Superior temporal gyrus (tissue), 1 donor: Measurements from ENCODE around the gene PRKAR1B.

ENCODE experiments used
- DNase-seq: peaks from one replicate; pipeline ENCODE4 v3.0.0-alpha.2; 2016; ENCODE audit errors: extremely low spot score

PRKAR1B gene

GRCh38 chr7:603152-603951, 123.7 kb downstream of the PRKAR1B start:
- DNase-seq, result no peak

GRCh38 chr7:602341-603141, 124.5 kb downstream of the PRKAR1B start:
- no peak for DNase-seq

- DNase-seq, result no peak
Measured at GRCh38 chr7:601595-602340, 125.3 kb downstream of the PRKAR1B start.

- DNase-seq, result no peak
Measured at GRCh38 chr7:601036-601594, 126.0 kb downstream of the PRKAR1B start.

GRCh38 chr7:600149-601035, 126.7 kb downstream of the PRKAR1B start:
- no peak for DNase-seq

GRCh38 chr7:598899-599298, 128.2 kb downstream of the PRKAR1B start:
- DNase-seq, result peak; percentile 56

GRCh38 chr7:597348-598178, 129.5 kb downstream of the PRKAR1B start:
- DNase-seq, result no peak

- DNase-seq, result peak; percentile 89
Measured at GRCh38 chr7:596819-597182, 130.3 kb downstream of the PRKAR1B start.

GRCh38 chr7:596071-596818, 130.8 kb downstream of the PRKAR1B start:
- DNase-seq, result no peak

GRCh38 chr7:595621-596010, 131.5 kb downstream of the PRKAR1B start:
- no peak for DNase-seq

GRCh38 chr7:594920-595620, 132.0 kb downstream of the PRKAR1B start:
- DNase-seq, result no peak

GRCh38 chr7:594212-594913, 132.7 kb downstream of the PRKAR1B start:
- no peak for DNase-seq

- peak; percentile 47 for DNase-seq
Measured at GRCh38 chr7:593324-594115, 133.6 kb downstream of the PRKAR1B start.

- DNase-seq, result no peak
Measured at GRCh38 chr7:591856-592628, 135.0 kb downstream of the PRKAR1B start.

GRCh38 chr7:590731-591551, 136.1 kb downstream of the PRKAR1B start:
- no peak for DNase-seq
